Hepatocyte (in vitro differentiated cells): ENCODE results near the gene UBE2J2. TPM values are rescaled to one million over a fixed set of nuclear protein-coding genes. Genes with fewer than 3 reads are reported as not detected.

ENCODE experiments used
- DNase-seq: peaks from one replicate; pipeline ENCODE4 v3.0.0-alpha.2; 2016; ENCODE audit warnings: low spot score
- H2AFZ ChIP-seq: fragments of 200-600 bp; sonication (generic); 2 replicates; pipeline ENCODE4 v1.6.0; 2016; ENCODE audit warnings: antibody characterized with exemption, mild to moderate bottlenecking
- H3K27ac ChIP-seq: fragments of 200-600 bp; sonication (generic); 2 replicates; pipeline ENCODE4 v1.5.1; 2016; ENCODE audit warnings: mild to moderate bottlenecking
- H3K27me3 ChIP-seq: fragments of 200-600 bp; sonication (generic); 2 replicates; pipeline ENCODE4 v1.6.1; 2016
- H3K36me3 ChIP-seq: fragments of 200-600 bp; sonication (generic); replicated peaks from 2 replicates; pipeline ENCODE4 v1.5.1; 2016; ENCODE audit warnings: low read depth; ENCODE audit not compliant: insufficient read depth
- H3K4me1 ChIP-seq: fragments of 200-600 bp; sonication (generic); 2 replicates; pipeline ENCODE4 v1.5.1; 2016; ENCODE audit warnings: mild to moderate bottlenecking, moderate library complexity; ENCODE audit not compliant: insufficient read depth
- H3K4me2 ChIP-seq: fragments of 200-600 bp; sonication (generic); 2 replicates; pipeline ENCODE4 v1.6.0; 2016
- H3K4me3 ChIP-seq: fragments of 200-600 bp; sonication (generic); 2 replicates; pipeline ENCODE4 v1.5.1; 2016; ENCODE audit warnings: mild to moderate bottlenecking
- H3K79me2 ChIP-seq: fragments of 200-600 bp; sonication (generic); 2 replicates; pipeline ENCODE4 v1.6.0; 2017; ENCODE audit warnings: mild to moderate bottlenecking
- H3K9me2 ChIP-seq: fragments of 200-600 bp; sonication (generic); replicated peaks from 2 replicates; pipeline ENCODE4 v1.6.0; 2017; ENCODE audit warnings: mild to moderate bottlenecking; ENCODE audit not compliant: insufficient read depth
- H3K9me3 ChIP-seq: fragments of 200-600 bp; sonication (generic); 2 replicates; pipeline ENCODE4 v1.5.1; 2016; ENCODE audit warnings: low read depth, mild to moderate bottlenecking
- H4K20me1 ChIP-seq: fragments of 200-600 bp; sonication (generic); 2 replicates; pipeline ENCODE4 v1.6.0; 2016; ENCODE audit warnings: mild to moderate bottlenecking; ENCODE audit not compliant: insufficient read depth, poor library complexity, severe bottlenecking
- CTCF ChIP-seq: fragments of 200-600 bp; sonication (generic); IDR thresholded peaks from 2 replicates; pipeline ENCODE4 v1.5.1; 2016; ENCODE audit warnings: antibody characterized with exemption, mild to moderate bottlenecking; ENCODE audit not compliant: poor library complexity
- EZH2 ChIP-seq: fragments of 200-600 bp; sonication (generic); IDR thresholded peaks from 2 replicates; pipeline ENCODE4 v1.6.1; 2016; ENCODE audit warnings: antibody characterized with exemption, mild to moderate bottlenecking, borderline replicate concordance
- EZH2phosphoT487 ChIP-seq: fragments of 200-600 bp; sonication (generic); IDR thresholded peaks from one replicate; pipeline ENCODE4 v1.6.1; 2018; ENCODE audit warnings: antibody characterized with exemption, mild to moderate bottlenecking, low read depth, moderate library complexity; ENCODE audit not compliant: unreplicated experiment, severe bottlenecking
- WGBS: methylation state at CpG from one replicate; pipeline ENCODE4 v1.1.6; 2016; ENCODE audit warnings: low lambda C conversion rate; ENCODE audit errors: missing lambda C conversion rate; 5-methylcytosine and 5-hydroxymethylcytosine counted together
- microRNA-seq: library from miRNA; unstranded; fragments of <30 nt; microRNA quantifications from one replicate; pipeline ENCODE4, GENCODE V29; 2017
- polyA plus RNA-seq: library from polyadenylated mRNA; unstranded; fragments of >200 nt; fragmentation: Nextera tagmentation; extraction: Ambion mirVana; gene quantifications from 2 replicates; pipeline ENCODE4 v1.2.1, GENCODE V29; 2016
- small RNA-seq: library from RNA; depleted of rRNA; stranded (forward); fragments of <200 nt; gene quantifications from one replicate; pipeline ENCODE3, GENCODE V24; 2014
- total RNA-seq: library from RNA; depleted of rRNA; stranded (reverse); fragments of >200 nt; gene quantifications from 2 replicates; pipeline ENCODE4 v1.2.3, GENCODE V29; 2014

The UBE2J2 gene
- total and polyA plus RNA-seq, 2 experiments from 2014 or later = 31.7 to 66.7 TPM

GRCh38 chr1:1204998-1205768 lies 68.5 kb downstream of the UBE2J2 start:
- Histone ChIP-seq H2AFZ (no peak overlapping the region), H3K4me2 (no peak overlapping the region), H3K4me3 (no peak overlapping the region), H3K27ac (no peak overlapping the region), H3K9me3 (no peaks in the 10 kb centered on the region), H3K27me3 (peaks cover 23% of the 10 kb centered on the region), H3K4me1 (peaks cover 17% of the 10 kb centered on the region), H3K9me2 (no peaks in the 10 kb centered on the region), H3K36me3 (no peaks in the 10 kb centered on the region), H4K20me1 (no peaks in the 10 kb centered on the region), H3K79me2 (no peaks in the 10 kb centered on the region)
- 83% methylated on average over 18 of the region's 19 CpGs for WGBS
- DNase-seq = no peak
- TF ChIP-seq EZH2phosphoT487 = no peak
- no peak for TF ChIP-seq CTCF

- 90% methylated on average over 5 of the region's 8 CpGs for WGBS
- Histone ChIP-seq H3K27ac (no peak overlapping the region), H3K79me2 (no peaks in the 10 kb centered on the region), H3K4me1 (peaks cover 17% of the 10 kb centered on the region), H4K20me1 (no peaks in the 10 kb centered on the region), H3K9me2 (no peaks in the 10 kb centered on the region), H3K27me3 (peaks cover 23% of the 10 kb centered on the region), H3K4me2 (no peak overlapping the region), H3K36me3 (no peaks in the 10 kb centered on the region), H3K9me3 (no peaks in the 10 kb centered on the region), H3K4me3 (no peak overlapping the region), H2AFZ (no peak overlapping the region)
- TF ChIP-seq EZH2 = no peak
- TF ChIP-seq EZH2phosphoT487 = no peak
- no peak for TF ChIP-seq CTCF
- DNase-seq = no peak
Measured at GRCh38 chr1:1204425-1204920, 69.2 kb downstream of the UBE2J2 start.

Small RNA genes within 50 kb of the gene (microRNA-seq; reads per million reads assigned to microRNA genes)
- gene MIR6726 (6.3 reads per million, percentile 15 among the genes with 10 or more reads in this experiment), gene MIR6727 (4.0 reads per million)

Small RNA genes within 50 kb of the gene (small RNA-seq; reads per million reads assigned to genes)
- 0.22 reads per million for gene MIR6726

Other genes with a start within 250 kb of the UBE2J2 start
- 0.08 and 0.43 TPM in 2 replicates for gene RNF223, start 199.5 kb downstream of the UBE2J2 start, total RNA-seq
- 0.88 and 2.6 TPM in 2 replicates for gene RNF223, start 199.5 kb downstream of the UBE2J2 start, polyA plus RNA-seq
- 7.1 and 9.2 TPM in 2 replicates for gene C1orf159, start 157.8 kb downstream of the UBE2J2 start, total RNA-seq
- gene C1orf159, start 157.8 kb downstream of the UBE2J2 start, polyA plus RNA-seq = 21.7 and 25.1 TPM in 2 replicates
- gene TTLL10, start 100.0 kb downstream of the UBE2J2 start, total RNA-seq = not detected in 2 replicates
- 0.38 and 0.69 TPM in 2 replicates for gene TTLL10, start 100.0 kb downstream of the UBE2J2 start, polyA plus RNA-seq
- not detected in 2 replicates for gene TNFRSF18, start 67.3 kb downstream of the UBE2J2 start, total RNA-seq
- gene TNFRSF18, start 67.3 kb downstream of the UBE2J2 start, polyA plus RNA-seq = 0.86 and 1.3 TPM in 2 replicates
- 0.28 TPM in 1 of 2 replicates, not detected in the other for gene TNFRSF4, start 59.7 kb downstream of the UBE2J2 start, total RNA-seq
- gene TNFRSF4, start 59.7 kb downstream of the UBE2J2 start, polyA plus RNA-seq = 0.34 TPM in 1 of 2 replicates, not detected in the other
- gene SDF4, start 41.9 kb downstream of the UBE2J2 start, total RNA-seq = 110 and 156 TPM in 2 replicates
- 296 and 311 TPM in 2 replicates for gene SDF4, start 41.9 kb downstream of the UBE2J2 start, polyA plus RNA-seq
- gene B3GALT6, start 41.6 kb downstream of the UBE2J2 start, total RNA-seq = 28.8 and 28.9 TPM in 2 replicates
- 36.3 and 36.9 TPM in 2 replicates for gene B3GALT6, start 41.6 kb downstream of the UBE2J2 start, polyA plus RNA-seq
- 3.8 and 4.1 TPM in 2 replicates for gene C1QTNF12, start 27.1 kb downstream of the UBE2J2 start, total RNA-seq
- gene C1QTNF12, start 27.1 kb downstream of the UBE2J2 start, polyA plus RNA-seq = 5.2 and 6.6 TPM in 2 replicates
- 1.0 and 1.8 TPM in 2 replicates for gene SCNN1D, start 6.6 kb upstream of the UBE2J2 start, total RNA-seq
- gene SCNN1D, start 6.6 kb upstream of the UBE2J2 start, polyA plus RNA-seq = 3.5 and 3.9 TPM in 2 replicates
- 50.9 and 56.0 TPM in 2 replicates for gene ACAP3, start 34.1 kb upstream of the UBE2J2 start, total RNA-seq
- gene ACAP3, start 34.1 kb upstream of the UBE2J2 start, polyA plus RNA-seq = 87.1 and 108 TPM in 2 replicates
- gene PUSL1, start 34.7 kb upstream of the UBE2J2 start, total RNA-seq = 27.7 and 36.2 TPM in 2 replicates
- 27.4 and 37.2 TPM in 2 replicates for gene PUSL1, start 34.7 kb upstream of the UBE2J2 start, polyA plus RNA-seq
- 72.1 and 80.6 TPM in 2 replicates for gene INTS11, start 50.8 kb upstream of the UBE2J2 start, total RNA-seq
- 73.7 and 80.4 TPM in 2 replicates for gene INTS11, start 50.8 kb upstream of the UBE2J2 start, polyA plus RNA-seq
- 12.8 and 22.9 TPM in 2 replicates for gene CPTP, start 50.9 kb upstream of the UBE2J2 start, total RNA-seq
- gene CPTP, start 50.9 kb upstream of the UBE2J2 start, polyA plus RNA-seq = 43.2 and 45.6 TPM in 2 replicates
- 0.17 TPM in 1 of 2 replicates, not detected in the other for gene TAS1R3, start 57.4 kb upstream of the UBE2J2 start, total RNA-seq
- gene TAS1R3, start 57.4 kb upstream of the UBE2J2 start, polyA plus RNA-seq = 0.42 and 1.0 TPM in 2 replicates
- 58.0 and 61.6 TPM in 2 replicates for gene DVL1, start 75.6 kb upstream of the UBE2J2 start, total RNA-seq
- gene DVL1, start 75.6 kb upstream of the UBE2J2 start, polyA plus RNA-seq = 49.1 and 50.5 TPM in 2 replicates
- gene MXRA8, start 84.7 kb upstream of the UBE2J2 start, total RNA-seq = 138 and 155 TPM in 2 replicates
- 242 and 261 TPM in 2 replicates for gene MXRA8, start 84.7 kb upstream of the UBE2J2 start, polyA plus RNA-seq
- 92.9 and 105 TPM in 2 replicates for gene AURKAIP1, start 101.4 kb upstream of the UBE2J2 start, total RNA-seq
- gene AURKAIP1, start 101.4 kb upstream of the UBE2J2 start, polyA plus RNA-seq = 238 and 246 TPM in 2 replicates
- gene CCNL2, start 125.5 kb upstream of the UBE2J2 start, total RNA-seq = 151 and 166 TPM in 2 replicates
- 284 and 364 TPM in 2 replicates for gene CCNL2, start 125.5 kb upstream of the UBE2J2 start, polyA plus RNA-seq
- 107 and 115 TPM in 2 replicates for gene MRPL20, start 133.4 kb upstream of the UBE2J2 start, total RNA-seq
- gene MRPL20, start 133.4 kb upstream of the UBE2J2 start, polyA plus RNA-seq = 176 and 193 TPM in 2 replicates
- 2.1 and 6.5 TPM in 2 replicates for gene ANKRD65, start 147.4 kb upstream of the UBE2J2 start, total RNA-seq
- 5.5 and 7.3 TPM in 2 replicates for gene ANKRD65, start 147.4 kb upstream of the UBE2J2 start, polyA plus RNA-seq
- gene VWA1, start 161.8 kb upstream of the UBE2J2 start, total RNA-seq = 37.7 and 38.1 TPM in 2 replicates
- gene VWA1, start 161.8 kb upstream of the UBE2J2 start, polyA plus RNA-seq = 114 and 131 TPM in 2 replicates
- gene ATAD3C, start 175.8 kb upstream of the UBE2J2 start, total RNA-seq = 0.10 TPM in 1 of 2 replicates, not detected in the other
- gene ATAD3C, start 175.8 kb upstream of the UBE2J2 start, polyA plus RNA-seq = 0.99 and 1.2 TPM in 2 replicates
- 11.4 and 13.4 TPM in 2 replicates for gene ATAD3B, start 197.9 kb upstream of the UBE2J2 start, total RNA-seq
- 33.2 and 40.5 TPM in 2 replicates for gene ATAD3B, start 197.9 kb upstream of the UBE2J2 start, polyA plus RNA-seq
- 15.5 and 16.7 TPM in 2 replicates for gene ATAD3A, start 238.3 kb upstream of the UBE2J2 start, total RNA-seq
- gene ATAD3A, start 238.3 kb upstream of the UBE2J2 start, polyA plus RNA-seq = 46.7 and 49.4 TPM in 2 replicates